OCI-M2 (cell line): ENCODE measurements around the gene PHF14.

ENCODE experiments used
- DNase-seq: peaks from one replicate; lab custom pipeline; 2025; ENCODE audit not compliant: unreplicated experiment; lab: John Stamatoyannopoulos, UW

Gene PHF14

DNA sequence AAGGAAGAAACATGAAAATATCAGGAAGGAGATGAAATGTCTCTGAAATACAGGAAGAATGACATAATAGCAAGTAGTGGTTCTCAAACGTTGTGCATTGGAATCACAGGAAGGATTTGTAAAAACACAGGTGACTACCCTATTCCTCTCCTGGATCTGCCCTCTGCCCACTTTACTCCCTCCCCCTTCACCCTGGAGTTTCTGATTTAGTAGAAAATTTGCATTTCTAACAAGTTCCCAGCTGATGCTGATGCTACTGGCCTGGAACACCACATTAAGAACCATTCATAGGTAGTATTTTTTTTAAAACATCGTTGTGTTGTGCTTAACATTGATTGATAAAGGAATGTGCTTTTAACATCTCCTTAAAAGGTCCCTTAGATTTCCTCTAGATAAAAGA, 130.9 kb downstream of the PHF14 start:
- no peak for DNase-seq

DNA sequence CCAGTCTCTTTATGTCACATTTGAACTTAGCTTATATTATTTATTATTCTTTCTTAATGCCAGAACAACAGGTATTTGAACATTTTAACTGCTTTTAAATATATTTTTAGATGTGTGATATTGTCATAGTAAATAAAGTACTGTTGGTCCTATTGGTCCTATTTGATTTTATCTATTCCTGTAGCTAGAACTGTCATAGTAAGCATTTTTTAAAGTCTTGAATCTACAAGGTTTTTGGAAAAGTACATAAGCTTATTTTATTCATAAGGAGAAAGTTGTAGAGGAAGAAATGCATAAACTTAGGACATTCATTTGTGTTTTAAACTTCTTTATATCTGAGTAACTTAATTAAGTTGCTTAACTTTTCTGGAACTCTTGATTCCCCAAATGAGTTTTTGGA, 136.0 kb downstream of the PHF14 start:
- DNase-seq, result no peak

DNA sequence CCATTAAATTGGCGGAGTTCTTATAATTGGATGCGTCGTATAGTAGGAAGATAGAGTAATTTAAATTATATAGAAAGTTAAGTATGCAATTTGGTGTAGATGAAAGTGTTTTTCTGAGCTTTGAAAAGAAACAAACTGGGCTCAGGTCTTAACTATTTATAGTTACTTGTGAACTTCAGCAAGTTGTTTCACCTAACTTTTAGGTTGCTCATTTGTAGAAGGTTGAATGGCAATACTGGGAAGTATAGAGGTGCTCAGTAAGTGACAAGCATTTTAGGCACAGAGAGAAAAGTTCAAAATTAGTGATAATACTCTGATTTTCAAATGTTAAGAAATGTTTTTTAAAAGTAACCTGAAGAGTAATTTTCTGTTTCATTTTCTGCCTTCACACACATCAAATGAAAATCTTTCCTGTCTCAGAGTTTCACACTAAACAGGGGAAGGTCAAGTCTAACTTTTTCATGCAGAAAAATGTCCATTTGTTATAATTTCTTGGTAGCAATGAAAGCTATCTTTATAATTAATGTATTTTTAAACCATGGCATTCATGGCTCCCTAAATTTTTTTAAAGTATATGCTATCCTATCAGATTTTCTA, 146.5 kb downstream of the PHF14 start:
- DNase-seq, result no peak

DNA sequence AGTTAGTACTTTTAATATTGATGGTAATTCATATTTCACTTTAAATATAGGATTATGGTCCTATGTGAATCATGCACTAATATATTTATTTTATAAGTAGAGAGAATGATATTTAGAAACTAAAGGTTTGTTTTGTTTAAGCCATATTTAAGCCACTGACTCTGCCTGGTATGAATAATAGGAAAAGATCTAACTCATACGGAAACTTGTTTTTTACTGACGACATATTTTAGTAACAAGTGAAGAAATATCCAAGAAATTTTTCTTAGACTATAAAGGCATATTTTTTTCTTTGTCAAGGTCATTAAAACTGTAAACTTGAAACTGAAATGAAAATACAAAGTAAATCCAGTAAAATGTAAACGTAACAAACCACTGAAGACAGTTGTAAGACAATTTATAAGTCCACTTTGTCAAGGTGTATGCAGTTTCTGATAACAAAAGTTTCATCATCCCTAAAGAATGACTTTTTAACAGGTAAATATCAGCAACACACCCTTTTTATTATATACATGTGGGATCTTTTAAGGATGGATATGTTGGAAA, 147.1 kb downstream of the PHF14 start:
- DNase-seq, result no peak

DNA sequence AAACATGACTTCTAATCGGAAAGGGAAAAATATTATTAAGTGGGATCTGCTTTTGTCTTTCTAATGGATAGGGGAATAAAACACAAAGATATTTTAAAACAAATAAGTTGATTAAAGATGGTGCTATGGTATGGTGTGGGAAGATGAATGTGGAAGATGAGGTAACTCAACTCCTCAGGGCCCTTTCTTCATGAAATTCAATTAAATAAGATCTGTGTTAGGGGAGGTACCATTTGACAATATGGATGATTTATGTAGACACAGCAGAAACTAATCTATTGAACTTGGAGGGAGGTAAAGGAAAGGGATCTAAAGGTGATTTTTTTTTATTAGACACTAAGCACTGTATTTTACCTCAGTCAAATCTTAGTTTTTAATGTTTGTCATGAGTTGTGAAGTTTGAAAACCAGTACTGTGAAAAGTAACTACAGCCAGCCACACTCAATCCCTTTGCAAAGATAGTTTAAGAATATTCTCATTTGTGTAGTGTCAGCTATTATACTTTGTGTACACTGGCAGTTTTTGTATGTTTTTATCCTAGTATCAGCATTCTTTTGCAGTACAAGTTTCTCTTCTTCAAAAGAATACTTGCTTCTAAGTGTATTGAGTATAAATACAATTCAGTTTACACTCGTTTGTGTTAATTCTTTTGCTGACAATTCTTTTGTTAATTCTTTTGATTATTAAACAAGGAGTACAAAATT, 151.3 kb downstream of the PHF14 start:
- DNase-seq, result no peak

DNA sequence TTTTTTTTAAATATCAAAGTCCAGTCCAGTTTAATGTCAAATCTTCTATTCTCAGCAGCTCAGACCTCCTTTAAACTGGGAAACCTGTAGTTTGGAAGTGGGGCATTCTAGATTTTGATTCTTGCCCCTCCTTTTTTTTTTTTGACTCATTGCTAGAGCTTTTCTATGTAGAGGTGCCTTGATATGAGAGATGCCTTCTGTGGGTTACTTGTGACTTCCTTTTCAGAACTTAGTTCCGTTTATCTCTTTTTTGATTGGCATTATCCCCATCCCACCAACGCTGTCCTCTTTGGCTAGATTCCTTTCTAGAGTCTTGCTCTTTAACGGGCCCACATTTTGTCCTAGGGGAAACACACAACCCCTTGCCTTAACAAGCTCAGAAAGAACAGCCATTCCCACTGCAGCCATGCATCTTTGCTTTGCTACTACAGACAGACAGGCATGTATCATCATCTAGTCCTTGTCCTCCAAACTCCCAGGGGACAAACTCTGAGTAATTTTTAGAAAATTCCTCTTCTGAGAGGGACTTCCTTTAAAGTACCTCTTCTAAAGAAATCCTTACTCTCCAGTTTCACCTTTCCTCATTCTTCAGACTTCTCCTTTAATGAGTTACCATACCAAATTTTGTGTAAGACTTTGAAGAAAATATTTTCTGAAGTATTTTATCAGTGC, 153.6 kb downstream of the PHF14 start:
- DNase-seq, result no peak

DNA sequence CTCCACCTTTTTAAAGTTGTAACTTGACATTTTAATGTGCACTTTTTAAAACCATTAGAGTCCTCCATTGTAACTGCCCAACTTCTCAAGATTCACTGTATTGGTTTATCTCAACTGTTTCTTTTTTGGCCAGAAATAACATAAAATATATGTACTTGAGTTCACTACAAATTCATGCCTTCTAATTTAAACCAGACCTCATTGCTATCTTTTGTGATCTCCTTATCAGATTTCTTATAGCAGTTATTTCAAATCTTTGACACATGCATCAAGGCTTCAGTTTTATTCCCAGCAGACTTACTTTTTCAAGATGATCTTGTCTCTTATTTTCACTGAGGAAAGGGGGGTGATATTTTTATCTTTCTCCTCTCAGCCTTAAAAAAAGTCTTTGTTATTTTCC, 154.3 kb downstream of the PHF14 start:
- no peak for DNase-seq

DNA sequence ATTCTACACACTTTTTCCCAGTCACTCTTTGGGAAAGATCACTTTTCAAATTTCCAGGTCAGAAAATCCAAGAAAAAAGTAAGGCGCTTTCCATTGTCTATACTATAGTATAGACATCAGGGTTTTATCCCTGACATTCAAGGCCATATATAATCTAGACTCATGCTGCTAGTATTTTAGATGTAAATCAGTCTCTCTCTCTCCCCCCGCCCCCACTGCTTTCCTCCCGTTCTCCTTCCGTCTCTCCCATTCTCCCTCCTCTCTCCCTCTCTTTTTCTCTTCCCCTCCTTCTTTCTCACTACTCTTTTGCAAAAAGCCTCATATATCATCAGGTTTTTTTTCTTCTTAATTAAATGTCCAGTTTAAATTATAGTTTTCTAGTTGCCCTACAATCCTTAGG, 154.8 kb downstream of the PHF14 start:
- DNase-seq, result no peak

DNA sequence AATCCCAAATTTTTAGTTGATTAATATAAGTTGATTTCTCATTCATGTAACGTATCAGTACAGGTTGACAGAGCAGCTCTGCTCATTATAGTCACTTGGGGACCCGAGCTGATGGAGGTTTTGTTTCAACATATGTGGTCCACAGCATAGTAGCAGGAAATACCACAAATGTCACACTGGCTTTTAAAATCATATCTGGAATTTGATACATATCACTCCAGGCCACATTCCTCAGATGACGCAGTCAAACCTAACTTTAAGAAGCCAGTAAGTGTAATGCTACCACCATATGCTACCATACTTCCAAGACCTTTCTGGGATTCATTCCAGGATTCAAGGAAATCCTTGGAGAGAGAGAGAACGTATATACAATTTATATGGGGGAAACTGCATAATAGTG, 156.3 kb downstream of the PHF14 start:
- no peak for DNase-seq

DNA sequence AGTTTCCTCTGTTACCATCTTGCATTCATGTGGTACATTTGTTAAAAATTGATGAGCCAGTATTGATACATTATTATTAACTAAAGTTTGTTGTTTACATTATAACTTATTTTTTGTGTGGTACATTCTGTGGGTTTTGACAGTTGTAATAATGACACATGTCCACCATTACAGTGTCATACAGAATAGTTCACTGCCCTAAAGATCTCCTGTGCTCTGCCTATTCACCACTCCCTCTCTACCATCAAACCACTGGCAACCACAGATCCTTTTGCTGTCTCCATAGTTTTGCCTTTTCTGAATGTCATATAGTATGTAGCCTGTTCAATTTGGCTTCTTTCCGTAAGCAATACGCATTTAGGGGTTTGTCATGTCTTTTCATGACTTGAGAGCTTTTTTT, 156.9 kb downstream of the PHF14 start:
- DNase-seq, result no peak

DNA sequence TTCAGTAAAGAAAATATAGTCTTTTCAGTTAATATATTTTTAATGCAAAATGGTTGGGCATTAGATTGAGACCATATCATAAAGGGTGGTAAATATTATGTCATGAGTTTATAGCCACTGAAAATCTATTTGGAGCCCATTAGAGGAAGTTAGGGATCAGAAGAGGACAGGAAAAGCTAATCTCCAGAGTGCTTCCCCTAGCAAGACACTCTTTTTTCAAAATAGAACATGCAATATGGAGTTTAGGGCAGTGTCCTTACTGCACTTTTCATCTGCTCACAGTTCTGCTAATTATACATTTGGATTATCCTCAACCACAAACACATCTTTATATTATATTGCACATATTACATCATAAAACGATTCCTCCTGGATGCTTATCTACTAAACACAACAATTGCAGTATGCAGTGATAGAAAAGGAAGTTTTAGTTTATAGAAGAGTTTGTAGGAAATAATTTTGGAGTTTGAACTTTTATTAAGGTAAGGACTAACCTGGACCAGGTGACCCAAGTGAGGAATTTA, 159.8 kb downstream of the PHF14 start:
- no peak for DNase-seq

DNA sequence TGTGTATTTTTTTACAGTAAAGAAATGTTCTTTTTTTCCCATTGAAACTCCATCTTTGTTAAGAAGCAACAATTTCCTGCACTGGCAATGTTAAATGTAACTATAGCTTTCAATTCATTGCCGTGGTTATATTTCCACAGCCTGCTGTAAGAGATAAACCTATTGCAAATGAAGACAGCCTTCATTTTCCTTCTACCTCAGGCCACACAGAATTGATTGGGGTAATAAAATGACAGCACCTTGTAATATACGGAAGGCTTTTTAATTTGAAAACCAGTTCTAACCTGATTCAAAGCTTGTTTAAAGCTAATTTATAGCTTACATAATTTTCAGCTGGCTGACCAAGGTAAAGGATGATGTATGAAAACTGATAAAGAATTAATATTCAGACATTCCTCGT, 161.9 kb downstream of the PHF14 start:
- DNase-seq, result no peak

DNA sequence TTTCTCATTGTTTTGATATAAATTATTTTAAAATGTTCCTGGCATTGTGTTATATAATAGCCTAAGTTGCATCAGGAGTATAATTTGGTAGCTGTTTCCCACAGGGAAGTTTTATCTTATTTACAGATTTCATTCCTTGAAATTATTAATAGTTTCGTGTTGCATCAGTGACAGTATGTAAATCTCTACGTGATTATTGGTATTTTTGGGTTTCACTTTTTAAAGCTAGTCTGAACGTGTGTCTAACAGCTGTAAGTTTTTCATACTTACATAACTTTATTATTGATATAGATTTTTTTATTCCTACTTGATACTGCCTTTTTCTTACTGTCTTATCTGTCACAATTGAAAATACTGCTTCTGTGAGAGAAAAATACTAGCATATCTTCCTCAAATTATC, 167.9 kb downstream of the PHF14 start:
- DNase-seq, result no peak

DNA sequence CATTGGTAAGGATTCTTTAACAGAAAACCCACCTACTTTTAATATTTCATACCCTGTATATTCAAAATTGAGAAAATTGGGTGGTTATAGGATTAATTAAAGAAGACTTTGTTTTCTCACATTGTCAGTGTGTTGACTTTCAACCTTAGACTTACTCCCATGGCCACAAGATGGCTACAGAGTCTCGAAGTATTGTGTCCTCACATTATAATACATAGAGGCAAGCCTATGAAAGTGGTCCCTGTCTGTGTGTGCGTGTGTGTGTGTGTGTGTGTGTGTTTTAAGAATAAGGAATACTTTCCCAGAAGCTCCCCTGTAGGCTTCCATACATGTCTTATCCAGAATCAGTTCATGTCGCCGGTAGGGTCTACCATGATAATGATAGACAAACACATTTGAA, 180.0 kb downstream of the PHF14 start:
- no peak for DNase-seq

DNA sequence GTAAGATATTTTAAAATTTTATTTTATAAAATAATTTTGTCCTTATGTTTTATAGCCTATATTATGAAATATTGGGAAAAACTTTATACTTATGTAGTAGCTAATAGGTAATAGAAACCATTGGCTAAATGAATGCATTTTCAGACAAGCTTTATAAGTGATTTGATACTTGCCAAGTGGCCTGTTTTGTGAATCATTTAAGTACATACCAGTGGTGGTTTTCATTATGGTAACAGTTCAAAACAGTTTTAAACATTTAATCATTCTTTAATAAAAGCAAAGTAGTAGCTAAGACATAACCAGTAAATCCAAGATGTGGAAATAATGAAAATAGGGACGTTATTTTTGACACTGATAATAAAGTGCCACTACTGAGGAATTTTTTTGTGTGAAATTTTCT, 182.2 kb downstream of the PHF14 start:
- DNase-seq, result no peak

DNA sequence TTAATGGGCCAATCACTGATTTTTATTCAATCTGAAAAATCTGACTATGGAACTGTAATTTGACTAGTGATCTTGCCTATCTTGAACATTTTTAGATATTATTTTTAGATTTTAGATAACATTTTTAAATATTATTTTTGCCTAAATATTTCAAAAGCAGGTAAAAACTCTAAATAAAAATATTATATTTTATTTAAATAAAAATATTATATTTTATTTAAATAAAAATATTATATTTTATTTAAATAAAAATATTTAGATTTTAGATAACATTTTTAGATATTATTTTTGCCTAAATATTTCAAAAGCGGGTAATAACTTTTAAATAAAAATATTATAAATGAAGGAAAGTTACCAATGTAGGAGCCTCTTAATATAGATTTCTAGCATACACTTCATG, 187.8 kb downstream of the PHF14 start:
- no peak for DNase-seq

DNA sequence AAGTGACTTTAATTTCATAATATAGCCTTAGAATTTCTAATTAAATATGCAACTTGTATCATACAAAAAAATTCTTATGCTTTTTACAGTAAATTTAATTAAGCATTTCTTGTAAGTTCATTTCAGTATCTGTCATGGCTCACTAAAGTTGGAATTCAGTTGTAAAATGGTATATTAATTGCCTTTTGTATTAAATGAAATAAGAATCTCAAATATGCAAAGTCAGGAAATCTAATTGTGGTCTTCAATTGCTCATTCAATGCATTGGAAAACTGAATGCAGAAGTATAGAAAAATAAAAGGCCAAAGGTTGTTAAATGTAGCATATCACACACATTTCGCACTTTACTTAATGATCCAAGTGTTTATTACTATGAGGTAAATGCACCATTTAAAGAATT, 189.5 kb downstream of the PHF14 start:
- no peak for DNase-seq

DNA sequence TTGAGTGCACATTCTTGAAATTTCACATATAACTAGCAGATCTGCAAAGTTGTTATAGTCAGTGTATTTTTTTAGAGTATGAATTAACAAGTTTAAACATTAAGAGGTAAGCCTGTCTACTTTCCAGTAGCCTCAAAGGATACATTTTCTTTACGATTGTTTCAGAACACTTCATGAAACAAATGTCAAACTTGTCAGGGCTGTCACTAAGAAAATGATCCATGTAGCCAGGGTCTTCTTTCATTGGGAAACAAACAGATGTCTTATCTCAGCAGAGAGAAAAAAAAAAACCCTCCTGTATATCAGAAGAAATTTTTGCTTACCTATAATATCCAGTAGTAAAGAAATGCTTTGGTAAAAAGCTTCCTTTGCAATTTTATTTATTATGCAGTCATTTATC, 192.4 kb downstream of the PHF14 start:
- no peak for DNase-seq

DNA sequence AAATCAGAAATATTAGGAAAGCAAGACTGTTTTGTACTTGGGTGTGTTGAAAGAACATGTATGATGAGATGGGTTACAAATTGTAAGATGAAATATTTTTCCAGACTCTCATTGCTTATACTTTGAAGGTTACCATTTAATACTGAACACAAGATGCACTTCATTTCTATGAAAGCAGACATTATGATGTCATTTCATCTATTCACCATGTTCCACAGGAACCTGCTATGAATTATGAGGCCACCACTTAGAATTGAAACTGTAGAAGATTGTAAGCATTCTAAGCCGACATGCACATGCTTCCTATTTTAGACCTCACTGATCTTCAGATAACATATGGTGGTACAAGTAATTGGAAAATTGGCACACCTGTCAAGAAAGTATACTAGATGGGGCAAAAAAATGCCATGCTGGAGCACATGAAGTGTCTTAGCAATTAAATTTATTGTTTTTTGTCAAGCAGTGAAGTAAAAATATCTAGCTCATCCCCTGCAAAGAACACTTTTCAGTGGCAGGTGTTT, 195.0 kb downstream of the PHF14 start:
- DNase-seq, result no peak

DNA sequence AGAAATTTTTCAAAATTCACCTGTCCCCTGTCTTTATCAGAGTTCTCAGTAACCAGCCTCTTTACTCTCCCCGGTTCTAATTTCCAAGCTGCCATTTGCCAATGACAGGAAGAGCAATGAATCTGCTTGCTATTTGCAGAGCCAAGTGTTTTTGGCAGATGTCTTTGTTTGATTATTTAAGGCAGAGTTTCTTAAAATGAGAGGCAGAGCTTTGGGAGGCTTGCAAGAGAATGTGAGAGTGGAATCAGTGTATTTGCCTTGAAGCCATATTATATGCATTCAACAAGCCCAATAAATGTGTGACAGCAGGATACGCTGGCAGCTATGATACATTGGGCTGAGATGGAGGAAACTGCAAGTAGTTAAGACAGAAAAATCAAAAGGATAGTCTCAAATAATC, 196.5 kb downstream of the PHF14 start:
- DNase-seq, result no peak

DNA sequence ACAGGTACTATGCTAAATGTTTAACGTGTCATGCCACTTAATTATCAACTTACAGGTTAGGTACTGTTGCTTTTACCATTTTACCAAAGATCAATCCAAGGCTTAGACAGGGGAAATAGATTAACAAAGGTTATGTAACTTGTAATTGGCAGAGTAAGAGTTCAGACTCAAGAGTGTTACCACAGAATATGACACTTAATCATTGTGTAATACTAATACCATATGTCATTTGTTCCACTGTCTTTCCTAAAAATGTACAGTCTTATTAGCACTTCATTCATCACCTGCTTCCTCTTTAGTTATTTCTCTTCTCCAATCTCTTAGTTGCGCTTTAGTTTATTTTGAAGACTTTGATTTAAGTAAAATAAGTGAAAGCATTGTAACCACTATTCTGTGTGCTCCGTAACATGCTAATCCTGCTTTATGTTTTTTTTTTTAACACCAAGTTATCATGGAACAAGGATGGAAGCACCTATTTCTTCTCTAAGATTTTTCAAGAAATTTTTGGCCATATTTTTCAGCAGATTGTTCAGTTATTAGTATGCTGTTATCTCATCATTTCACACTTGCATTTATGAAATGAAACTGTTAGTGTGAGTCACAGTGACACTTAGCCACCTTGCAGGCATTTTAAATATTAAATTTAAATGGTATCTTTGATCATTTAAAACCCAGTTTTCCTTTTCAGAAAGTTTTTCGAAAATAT, 197.3 kb downstream of the PHF14 start:
- no peak for DNase-seq
